ENCODE measurements around the gene ARL17B. TPM values are rescaled to one million over a fixed set of nuclear protein-coding genes. Genes with fewer than 3 reads are reported as not detected.

ARL17B gene
- total and polyA plus RNA-seq, 2 donors (not counting 3 experiments of a cell fraction or from before 2014, with no cell fraction given), result 6.4 to 12.2 TPM

GRCh38 chr17:46273541-46274236 lies 87.9 kb downstream of the ARL17B start:
- intact Hi-C loops (cut with micrococcal nuclease), result no loop called here
- FAIRE-seq (no peak), DNase-seq (ENCODE audit: low read depth, low spot score) (no peak)
- Histone ChIP-seq H3K9ac (replicated peaks; ENCODE audit: extremely low read depth, insufficient read depth, low read length) (no peak overlapping the region), H3K4me1 (ENCODE audit: control insufficient read depth, extremely low read depth, insufficient read depth, low read length) (no peaks in the 10 kb centered on the region), H3K4me2 (ENCODE audit: insufficient read depth, low read length) (no peak overlapping the region), H3K36me3 (ENCODE audit: control insufficient read depth in 2 of 2, extremely low read depth in 1 of 2, insufficient read depth in 2 of 2, low read length in 2 of 2) (no peaks in the 10 kb centered on the region), H3K9me1 (replicated peaks; ENCODE audit: control insufficient read depth, extremely low read depth, insufficient read depth, low read length) (no peaks in the 10 kb centered on the region), H2AFZ (ENCODE audit: low read depth, low read length) (no peak overlapping the region), H3K27ac (ENCODE audit: insufficient read depth, low read depth, low read length) (no peak overlapping the region), H3K4me3 (replicated peaks in 1 of 3; ENCODE audit: insufficient read depth in 1 of 3, low read depth in 1 of 3, low read length in 3 of 3) (no peak overlapping the region), H4K20me1 (replicated peaks; ENCODE audit: control insufficient read depth, extremely low read depth, insufficient read depth, low read length) (no peaks in the 10 kb centered on the region), H3K9me3 (replicated peaks; ENCODE audit: control insufficient read depth, insufficient read depth, low read length) (no peaks in the 10 kb centered on the region), H3K79me2 (ENCODE audit: control insufficient read depth, insufficient read depth, low read length) (no peaks in the 10 kb centered on the region), H3K27me3 (ENCODE audit: control insufficient read depth in 2 of 2, insufficient read depth in 2 of 2, low read length in 2 of 2) (peaks cover 6 to 18% of the 10 kb centered on the region in 2 experiments)
- dilution Hi-C loops (cut with MboI; ENCODE audit: extremely low pct_ligation_motif_present, low sequenced_read_pairs), result no loop called here
- no peak for TF ChIP-seq POLR2AphosphoS5 (IDR thresholded peaks at IDR 0.05; ENCODE audit: insufficient read depth, low read depth, low read length)
- no peak for TF ChIP-seq FOS (IDR thresholded peaks at IDR 0.05; ENCODE audit: borderline replicate concordance, insufficient read depth, low read length)
- no peak for TF ChIP-seq MYC (IDR thresholded peaks at IDR 0.05; ENCODE audit: low read depth, low read length)
- TF ChIP-seq MAX (IDR thresholded peaks at IDR 0.05; ENCODE audit: insufficient read depth, insufficient read length), result no peak
- TF ChIP-seq POLR2A (IDR thresholded peaks at IDR 0.05; ENCODE audit: low read depth, low read length), result no peak
- no peak for TF ChIP-seq EZH2 (IDR thresholded peaks at IDR 0.05; ENCODE audit: borderline replicate concordance, low read depth, low read length, severe bottlenecking)
- POLR2A ChIA-PET, result no interaction called here
- BruUV-seq (replicated peaks), result no TSS peak
- CTCF ChIA-PET, result no interaction called here

DNA sequence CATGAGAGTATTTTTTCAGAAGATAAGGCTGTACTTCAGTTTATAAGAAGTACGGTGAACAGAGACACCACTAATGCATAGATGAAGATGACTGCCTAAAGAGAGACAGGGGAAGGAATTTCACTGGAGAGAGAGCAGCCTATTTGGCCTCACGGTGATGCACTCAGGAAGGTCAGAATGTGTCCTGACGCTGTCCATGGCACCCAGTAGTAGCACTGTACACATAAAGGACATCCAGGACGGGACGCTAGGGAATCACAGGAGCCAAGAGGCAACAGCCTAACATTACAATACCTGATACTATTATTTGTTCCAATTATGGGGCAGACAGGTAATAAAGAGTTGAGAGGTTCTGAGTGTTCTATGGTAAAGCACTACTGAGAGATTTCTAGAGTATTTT lies 91.5 kb downstream of the ARL17B start:
- no TSS peak for BruUV-seq (replicated peaks)
- Histone ChIP-seq H3K9me1 (replicated peaks; ENCODE audit: control insufficient read depth, extremely low read depth, insufficient read depth, low read length) (no peaks in the 10 kb centered on the region), H3K4me1 (ENCODE audit: control insufficient read depth, extremely low read depth, insufficient read depth, low read length) (peaks cover 4% of the 10 kb centered on the region), H2AFZ (ENCODE audit: low read depth, low read length) (no peak overlapping the region), H3K9me3 (replicated peaks; ENCODE audit: control insufficient read depth, insufficient read depth, low read length) (no peaks in the 10 kb centered on the region), H3K4me3 (replicated peaks in 1 of 3; ENCODE audit: insufficient read depth in 1 of 3, low read depth in 1 of 3, low read length in 3 of 3) (no peak overlapping the region), H3K4me2 (ENCODE audit: insufficient read depth, low read length) (no peak overlapping the region), H4K20me1 (replicated peaks; ENCODE audit: control insufficient read depth, extremely low read depth, insufficient read depth, low read length) (no peaks in the 10 kb centered on the region), H3K27me3 (ENCODE audit: control insufficient read depth in 2 of 2, insufficient read depth in 2 of 2, low read length in 2 of 2) (peaks cover 10 to 16% of the 10 kb centered on the region in 2 experiments), H3K9ac (replicated peaks; ENCODE audit: extremely low read depth, insufficient read depth, low read length) (no peak overlapping the region), H3K27ac (ENCODE audit: insufficient read depth, low read depth, low read length) (no peak overlapping the region), H3K79me2 (ENCODE audit: control insufficient read depth, insufficient read depth, low read length) (no peaks in the 10 kb centered on the region), H3K36me3 (ENCODE audit: control insufficient read depth in 2 of 2, extremely low read depth in 1 of 2, insufficient read depth in 2 of 2, low read length in 2 of 2) (no peaks in the 10 kb centered on the region)
- no peak for FAIRE-seq
- TF ChIP-seq MAX (IDR thresholded peaks at IDR 0.05; ENCODE audit: insufficient read depth, insufficient read length) (no peak), GATA2 (IDR thresholded peaks at IDR 0.05; ENCODE audit: insufficient read depth, insufficient read length, low read depth, low read length) (no peak), EZH2 (IDR thresholded peaks at IDR 0.05; ENCODE audit: borderline replicate concordance, low read depth, low read length, severe bottlenecking) (no peak), FOS (IDR thresholded peaks at IDR 0.05; ENCODE audit: borderline replicate concordance, insufficient read depth, low read length) (no peak), MYC (IDR thresholded peaks at IDR 0.05; ENCODE audit: low read depth, low read length) (no peak), POLR2A (IDR thresholded peaks at IDR 0.05; ENCODE audit: low read depth, low read length) (no peak), POLR2AphosphoS5 (IDR thresholded peaks at IDR 0.05; ENCODE audit: insufficient read depth, low read depth, low read length) (no peak), JUN (IDR thresholded peaks at IDR 0.05; ENCODE audit: borderline replicate concordance, insufficient read depth, insufficient read length, low read depth) (no peak), CTCF (IDR thresholded peaks at IDR 0.05; ENCODE audit: extremely low read depth in 1 of 2, insufficient read depth in 1 of 2, low read depth in 1 of 2, low read length in 2 of 2) (no peak)
- intact Hi-C loops (cut with micrococcal nuclease), result no loop called here
- ChIA-PET POLR2A (no interaction called here), CTCF (interaction anchor here (2.6 kb wide), 1 partner anchor 17 kb away, joined by 10 read pairs; no protein-coding TSS in a partner anchor)
- DNase-seq (ENCODE audit: low read depth, low spot score), result no peak
- dilution Hi-C loops (cut with MboI; ENCODE audit: extremely low pct_ligation_motif_present, low sequenced_read_pairs), result no loop called here
